ENCODE measurements around the gene RIN3. TPM values are rescaled to one million over a fixed set of nuclear protein-coding genes. Genes with fewer than 3 reads are reported as not detected.

RIN3 gene
- total RNA-seq, 3 donors from 2014 or later: 10.7 to 19.7 (median 12.1) TPM

DNA sequence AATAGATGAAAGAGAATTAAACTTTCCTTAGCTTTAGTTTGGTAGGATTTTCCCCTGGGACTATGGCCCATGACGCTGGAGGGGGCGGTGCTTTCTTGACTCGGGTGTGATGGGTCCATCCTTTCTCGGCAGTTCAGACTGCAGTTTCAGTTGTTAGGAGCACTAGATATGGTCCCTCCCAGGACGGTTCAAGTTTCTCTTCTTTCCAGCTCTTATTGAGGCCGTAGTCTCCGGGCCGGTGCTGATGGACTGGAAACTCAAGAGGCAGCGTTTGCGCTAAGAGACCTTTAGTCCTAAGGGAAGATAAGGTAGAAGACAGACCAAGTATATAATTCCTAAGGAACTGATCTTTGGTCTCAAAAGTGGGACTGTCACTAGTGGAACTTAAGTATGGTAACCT lies 111.2 kb downstream of the RIN3 start:
- no peak for DNase-seq (ENCODE audit: low spot score in 2 of 2)
- H3K27ac ChIP-seq: peak overlapping the region in 1 of 2 donors; percentile 5
- TF ChIP-seq, protein P1, sequence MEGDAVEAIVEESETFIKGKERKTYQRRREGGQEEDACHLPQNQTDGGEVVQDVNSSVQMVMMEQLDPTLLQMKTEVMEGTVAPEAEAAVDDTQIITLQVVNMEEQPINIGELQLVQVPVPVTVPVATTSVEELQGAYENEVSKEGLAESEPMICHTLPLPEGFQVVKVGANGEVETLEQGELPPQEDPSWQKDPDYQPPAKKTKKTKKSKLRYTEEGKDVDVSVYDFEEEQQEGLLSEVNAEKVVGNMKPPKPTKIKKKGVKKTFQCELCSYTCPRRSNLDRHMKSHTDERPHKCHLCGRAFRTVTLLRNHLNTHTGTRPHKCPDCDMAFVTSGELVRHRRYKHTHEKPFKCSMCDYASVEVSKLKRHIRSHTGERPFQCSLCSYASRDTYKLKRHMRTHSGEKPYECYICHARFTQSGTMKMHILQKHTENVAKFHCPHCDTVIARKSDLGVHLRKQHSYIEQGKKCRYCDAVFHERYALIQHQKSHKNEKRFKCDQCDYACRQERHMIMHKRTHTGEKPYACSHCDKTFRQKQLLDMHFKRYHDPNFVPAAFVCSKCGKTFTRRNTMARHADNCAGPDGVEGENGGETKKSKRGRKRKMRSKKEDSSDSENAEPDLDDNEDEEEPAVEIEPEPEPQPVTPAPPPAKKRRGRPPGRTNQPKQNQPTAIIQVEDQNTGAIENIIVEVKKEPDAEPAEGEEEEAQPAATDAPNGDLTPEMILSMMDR (IDR thresholded peaks at IDR 0.05): no peak
- TF ChIP-seq POLR2A (IDR thresholded peaks at IDR 0.05) (no peak), POLR2AphosphoS5 (IDR thresholded peaks at IDR 0.05) (no peak)
- peaks cover 12 to 21% of the 10 kb centered on the region in 2 donors for H3K9me3 ChIP-seq
- H3K36me3 ChIP-seq: no peaks in the 10 kb centered on the region
- H3K4me3 ChIP-seq: no peak overlapping the region
- no peaks in the 10 kb centered on the region for H3K4me1 ChIP-seq
- intact Hi-C loops (cut with DNase I; ENCODE audit: low total_unique reads): no loop called here
- no peaks in the 10 kb centered on the region for H3K27me3 ChIP-seq

DNA sequence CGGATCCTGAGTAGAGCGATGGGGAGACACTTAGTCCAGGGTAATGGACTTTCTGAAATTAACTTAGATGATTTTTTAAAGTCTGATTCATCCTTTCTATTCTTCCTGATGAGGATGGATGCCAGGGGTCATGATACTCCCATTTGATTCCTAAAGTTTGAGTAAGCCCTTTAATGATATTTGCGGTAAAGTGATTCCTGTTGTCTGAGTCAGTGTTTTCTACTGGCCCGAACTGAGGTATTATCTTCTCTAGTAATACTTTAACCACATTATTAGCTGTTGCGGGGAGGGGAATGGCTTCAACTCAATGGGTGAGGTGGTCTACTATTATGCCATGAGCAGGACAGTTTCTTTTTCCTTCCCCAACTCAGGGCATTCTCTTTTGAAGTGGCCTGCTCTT lies 111.6 kb downstream of the RIN3 start:
- H3K27me3 ChIP-seq: no peaks in the 10 kb centered on the region
- no peak for DNase-seq (ENCODE audit: low spot score in 2 of 2)
- peaks cover 12 to 21% of the 10 kb centered on the region in 2 donors for H3K9me3 ChIP-seq
- intact Hi-C loops (cut with DNase I; ENCODE audit: low total_unique reads): no loop called here
- no peak overlapping the region for H3K4me3 ChIP-seq
- H3K27ac ChIP-seq: peak overlapping the region in 1 of 2 donors; percentile 32
- no peaks in the 10 kb centered on the region for H3K4me1 ChIP-seq
- H3K36me3 ChIP-seq: no peaks in the 10 kb centered on the region
- TF ChIP-seq, protein P1 (IDR thresholded peaks at IDR 0.05): no peak
- TF ChIP-seq POLR2A (IDR thresholded peaks at IDR 0.05) (no peak), POLR2AphosphoS5 (IDR thresholded peaks at IDR 0.05) (no peak)

DNA sequence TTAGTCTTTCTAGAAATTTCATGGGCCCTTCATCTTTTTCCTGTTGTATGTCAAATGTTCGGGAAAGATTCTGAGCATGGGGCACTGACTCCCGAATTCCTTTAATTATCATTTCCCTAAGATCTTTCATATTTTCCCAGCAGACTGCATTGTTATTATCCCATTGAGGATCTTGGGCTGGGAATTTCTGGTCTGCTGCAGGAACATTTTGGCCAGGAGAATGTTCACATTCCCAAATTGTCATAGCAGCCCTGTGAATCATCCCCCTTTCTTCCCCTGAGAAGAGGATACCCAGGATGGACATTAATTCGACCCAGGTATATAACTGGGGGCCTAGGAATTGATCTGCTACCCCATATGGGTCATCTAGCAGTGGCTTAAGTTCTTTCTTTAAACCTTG lies 112.5 kb downstream of the RIN3 start:
- Histone ChIP-seq H3K27me3 (no peaks in the 10 kb centered on the region), H3K4me1 (no peaks in the 10 kb centered on the region), H3K27ac (no peak overlapping the region), H3K9me3 (peaks cover 12 to 21% of the 10 kb centered on the region in 2 donors), H3K36me3 (no peaks in the 10 kb centered on the region), H3K4me3 (no peak overlapping the region)
- intact Hi-C loops (cut with DNase I; ENCODE audit: low total_unique reads): no loop called here
- no peak for TF ChIP-seq POLR2AphosphoS5 (IDR thresholded peaks at IDR 0.05)
- DNase-seq (ENCODE audit: low spot score in 2 of 2): no peak

DNA sequence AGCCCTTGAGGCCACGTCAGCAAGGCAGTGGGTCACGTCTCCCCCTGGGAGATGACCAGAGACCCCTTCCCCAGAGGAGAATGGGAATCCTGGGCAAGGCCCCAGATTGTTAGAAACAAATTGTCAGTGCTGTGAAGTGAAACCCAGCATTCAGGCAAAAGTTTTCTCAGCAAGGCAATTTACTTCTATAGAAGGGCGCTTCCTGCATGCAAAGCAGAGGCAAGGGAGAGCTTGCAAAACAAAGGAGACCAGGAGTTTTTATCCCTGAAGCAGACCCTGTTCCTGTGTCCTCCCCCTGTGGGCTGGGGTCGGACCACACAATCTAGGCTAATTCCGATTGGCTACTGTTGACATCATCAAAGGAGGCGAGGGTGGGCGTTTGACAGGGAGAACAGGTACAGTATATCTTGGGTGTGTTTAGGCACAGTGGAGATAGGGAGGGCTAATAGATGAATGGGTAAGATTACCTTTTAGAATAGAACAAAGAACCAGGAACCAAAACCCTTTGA lies 114.2 kb downstream of the RIN3 start:
- no peaks in the 10 kb centered on the region for H3K27me3 ChIP-seq

DNA sequence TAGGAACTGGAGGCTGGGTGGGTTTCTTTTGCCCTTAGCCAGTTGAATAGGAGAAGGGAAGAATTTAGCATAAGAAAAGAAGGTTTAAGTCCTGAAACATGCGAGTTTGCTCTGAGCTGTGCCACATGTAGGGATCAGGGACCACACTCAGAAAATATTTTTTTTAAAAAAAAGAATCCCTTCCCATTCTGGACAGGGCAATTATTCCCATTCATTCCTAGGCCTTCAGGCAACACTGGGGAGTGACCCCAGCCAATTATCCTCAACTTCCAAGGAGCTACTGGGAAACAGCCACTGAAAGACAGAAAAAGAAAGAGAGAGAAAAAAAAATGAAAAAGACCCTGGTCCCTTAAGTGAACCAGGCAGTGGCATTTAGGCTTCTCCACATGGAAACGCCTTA lies 115.1 kb downstream of the RIN3 start:
- DNase-seq (ENCODE audit: low spot score in 2 of 2): no peak
- no peak for TF ChIP-seq POLR2A (IDR thresholded peaks at IDR 0.05)
- TF ChIP-seq, protein P1 (IDR thresholded peaks at IDR 0.05): no peak
- no peak for TF ChIP-seq POLR2AphosphoS5 (IDR thresholded peaks at IDR 0.05)
- H3K9me3 ChIP-seq: peaks cover 6 to 13% of the 10 kb centered on the region in 2 donors
- H3K36me3 ChIP-seq: no peaks in the 10 kb centered on the region
- H3K27ac ChIP-seq: no peak overlapping the region
- no peaks in the 10 kb centered on the region for H3K27me3 ChIP-seq
- no peak overlapping the region for H3K4me3 ChIP-seq
- intact Hi-C loops (cut with DNase I; ENCODE audit: low total_unique reads): no loop called here
- no peaks in the 10 kb centered on the region for H3K4me1 ChIP-seq

More for the DNA sequence above, 114.2 kb downstream of the RIN3 start:
- intact Hi-C loops (cut with DNase I; ENCODE audit: low total_unique reads): no loop called here
- Histone ChIP-seq H3K4me3 (no peak overlapping the region), H3K27ac (no peak overlapping the region), H3K36me3 (no peaks in the 10 kb centered on the region), H3K4me1 (no peaks in the 10 kb centered on the region), H3K9me3 (peaks cover 6 to 13% of the 10 kb centered on the region in 2 donors)
- TF ChIP-seq, protein P1 (IDR thresholded peaks at IDR 0.05): no peak
- DNase-seq (ENCODE audit: low spot score in 2 of 2): no peak

DNA sequence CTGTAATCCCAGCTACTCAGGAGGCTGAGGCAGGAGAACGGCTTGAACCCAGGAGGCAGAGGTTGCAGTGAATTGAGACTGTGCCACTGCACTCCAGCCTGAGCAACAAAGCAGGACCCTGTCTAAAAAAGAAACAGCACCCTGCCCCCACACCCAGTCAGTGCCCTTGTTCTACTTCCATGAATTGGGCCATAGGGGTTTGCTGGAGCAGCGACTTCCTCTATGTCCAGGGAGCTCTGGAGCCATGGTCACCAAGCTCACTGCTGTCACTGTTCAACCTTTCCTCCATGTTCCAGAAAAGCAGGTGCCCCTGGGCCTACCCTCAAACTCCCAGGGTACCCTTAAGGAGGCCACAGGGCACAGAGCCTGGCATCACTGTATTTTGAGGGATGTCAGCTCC lies 116.8 kb downstream of the RIN3 start:
- Histone ChIP-seq H3K4me1 (no peaks in the 10 kb centered on the region), H3K27me3 (no peaks in the 10 kb centered on the region), H3K4me3 (no peak overlapping the region), H3K36me3 (no peaks in the 10 kb centered on the region), H3K9me3 (peaks cover 6 to 13% of the 10 kb centered on the region in 2 donors), H3K27ac (no peak overlapping the region)
- DNase-seq (ENCODE audit: low spot score in 2 of 2): no peak
- TF ChIP-seq, protein P1 (IDR thresholded peaks at IDR 0.05): no peak
- TF ChIP-seq POLR2AphosphoS5 (IDR thresholded peaks at IDR 0.05): no peak
- no peak for TF ChIP-seq POLR2A (IDR thresholded peaks at IDR 0.05)
- intact Hi-C loops (cut with DNase I; ENCODE audit: low total_unique reads): no loop called here
